Stimulated activated CD4-positive, alpha-beta T cell treated with anti-CD3 and anti-CD28 coated beads, Interleukin-12 subunit alpha, Interleukin-12 subunit beta, amount 100 ng/mL, for 24 hours (primary cell): Measurements from ENCODE around the gene DLX3.

Experiments
- DNase-seq, 2 experiments: peaks; one replicate each; pipeline ENCODE4 v3.0.0-alpha.2; 2020; ENCODE audit warnings: low read depth in 2 of 2

The DLX3 gene

GRCh38 chr17:49957350-49957749 is 37.7 kb downstream of the DLX3 start:
- no peak for DNase-seq

- no peak for DNase-seq
Measured at GRCh38 chr17:49956780-49957179, 38.2 kb downstream of the DLX3 start.

- DNase-seq: no peak
Measured at GRCh38 chr17:49955157-49955556, 39.9 kb downstream of the DLX3 start.

- DNase-seq: no peak
Measured at GRCh38 chr17:49952912-49953497, 42.0 kb downstream of the DLX3 start.

- peak; percentile 54 to 82 for DNase-seq
Measured at GRCh38 chr17:49952209-49952911, 42.7 kb downstream of the DLX3 start.

- DNase-seq: no peak
Measured at GRCh38 chr17:49951362-49952082, 43.5 kb downstream of the DLX3 start.

GRCh38 chr17:49949634-49950033 is 45.4 kb downstream of the DLX3 start:
- no peak for DNase-seq

GRCh38 chr17:49946964-49947584 is 48.0 kb downstream of the DLX3 start:
- DNase-seq: no peak

- no peak for DNase-seq
Measured at GRCh38 chr17:49946208-49946607, 48.8 kb downstream of the DLX3 start.

GRCh38 chr17:49944273-49944870 is 50.7 kb downstream of the DLX3 start:
- no peak for DNase-seq

GRCh38 chr17:49942947-49943346 is 52.1 kb downstream of the DLX3 start:
- DNase-seq: no peak

- no peak for DNase-seq
Measured at GRCh38 chr17:49941427-49941826, 53.6 kb downstream of the DLX3 start.
